GM21390 (cell line): ENCODE results near the gene NBPF12.
"Not testable (repeated sequence)": the region's sequence is repeated elsewhere in the genome, so short reads cannot be mapped to it uniquely, and the experiment has no call there.

Experiments
- ATAC-seq: cut with Tn5 transposase; IDR thresholded peaks from one replicate; pipeline ENCODE4 v1.9.1; 2021; ENCODE audit not compliant: unreplicated experiment

NBPF12 gene, protein sequence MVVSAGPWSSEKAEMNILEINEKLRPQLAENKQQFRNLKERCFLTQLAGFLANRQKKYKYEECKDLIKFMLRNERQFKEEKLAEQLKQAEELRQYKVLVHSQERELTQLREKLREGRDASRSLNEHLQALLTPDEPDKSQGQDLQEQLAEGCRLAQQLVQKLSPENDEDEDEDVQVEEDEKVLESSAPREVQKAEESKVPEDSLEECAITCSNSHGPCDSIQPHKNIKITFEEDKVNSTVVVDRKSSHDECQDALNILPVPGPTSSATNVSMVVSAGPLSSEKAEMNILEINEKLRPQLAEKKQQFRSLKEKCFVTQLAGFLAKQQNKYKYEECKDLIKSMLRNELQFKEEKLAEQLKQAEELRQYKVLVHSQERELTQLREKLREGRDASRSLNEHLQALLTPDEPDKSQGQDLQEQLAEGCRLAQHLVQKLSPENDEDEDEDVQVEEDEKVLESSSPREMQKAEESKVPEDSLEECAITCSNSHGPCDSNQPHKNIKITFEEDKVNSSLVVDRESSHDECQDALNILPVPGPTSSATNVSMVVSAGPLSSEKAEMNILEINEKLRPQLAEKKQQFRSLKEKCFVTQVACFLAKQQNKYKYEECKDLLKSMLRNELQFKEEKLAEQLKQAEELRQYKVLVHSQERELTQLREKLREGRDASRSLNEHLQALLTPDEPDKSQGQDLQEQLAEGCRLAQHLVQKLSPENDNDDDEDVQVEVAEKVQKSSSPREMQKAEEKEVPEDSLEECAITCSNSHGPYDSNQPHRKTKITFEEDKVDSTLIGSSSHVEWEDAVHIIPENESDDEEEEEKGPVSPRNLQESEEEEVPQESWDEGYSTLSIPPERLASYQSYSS (N-terminal part only)

GRCh38 chr1:146938242-146938902 is at the start of gene NBPF12:
Gene NBPF12, plus strand, starts transcription at chr1:146938324. Its CDS starts 21,820 bp downstream, at chr1:146960144.
- ATAC-seq: peak; percentile 68

DNA sequence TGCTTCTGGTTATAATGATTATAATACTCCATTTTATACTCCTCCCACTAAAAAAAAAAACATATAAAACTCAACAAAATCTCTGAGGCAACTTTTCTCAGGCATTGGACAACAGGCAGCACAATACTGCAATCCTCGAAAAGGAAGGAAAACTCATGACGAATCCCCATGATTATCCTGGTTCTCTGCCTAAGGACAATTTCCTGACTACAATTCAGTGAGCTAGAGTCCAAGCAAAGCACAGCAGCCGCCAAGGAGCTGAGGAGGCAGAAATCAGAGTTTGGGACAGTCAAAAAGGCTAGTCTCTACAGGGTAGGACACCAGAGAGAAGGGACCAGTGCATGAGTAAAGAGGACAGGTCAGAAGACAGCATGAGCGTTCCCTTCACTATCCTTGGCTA is 46.8 kb upstream of the NBPF12 start:
- ATAC-seq: not testable (repeated sequence)

DNA sequence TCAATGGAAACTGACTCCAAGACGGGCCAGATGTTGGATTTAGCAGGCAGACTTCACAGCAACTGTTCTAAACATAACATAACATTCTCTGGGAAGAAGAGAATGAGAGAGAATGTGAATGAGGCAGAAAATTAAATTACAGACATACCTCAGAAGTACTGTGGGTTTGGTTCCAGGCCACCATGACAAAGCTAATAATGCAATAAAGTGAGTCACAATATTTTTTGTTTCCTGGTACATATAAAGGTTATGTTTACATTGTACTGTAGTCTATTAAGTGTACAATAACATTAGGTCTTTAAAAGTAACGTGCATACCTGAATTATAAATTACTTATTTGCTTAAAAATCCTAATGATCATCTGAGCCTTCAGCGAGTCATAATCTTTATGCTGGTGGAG is 45.8 kb upstream of the NBPF12 start:
- ATAC-seq: not testable (repeated sequence)

DNA sequence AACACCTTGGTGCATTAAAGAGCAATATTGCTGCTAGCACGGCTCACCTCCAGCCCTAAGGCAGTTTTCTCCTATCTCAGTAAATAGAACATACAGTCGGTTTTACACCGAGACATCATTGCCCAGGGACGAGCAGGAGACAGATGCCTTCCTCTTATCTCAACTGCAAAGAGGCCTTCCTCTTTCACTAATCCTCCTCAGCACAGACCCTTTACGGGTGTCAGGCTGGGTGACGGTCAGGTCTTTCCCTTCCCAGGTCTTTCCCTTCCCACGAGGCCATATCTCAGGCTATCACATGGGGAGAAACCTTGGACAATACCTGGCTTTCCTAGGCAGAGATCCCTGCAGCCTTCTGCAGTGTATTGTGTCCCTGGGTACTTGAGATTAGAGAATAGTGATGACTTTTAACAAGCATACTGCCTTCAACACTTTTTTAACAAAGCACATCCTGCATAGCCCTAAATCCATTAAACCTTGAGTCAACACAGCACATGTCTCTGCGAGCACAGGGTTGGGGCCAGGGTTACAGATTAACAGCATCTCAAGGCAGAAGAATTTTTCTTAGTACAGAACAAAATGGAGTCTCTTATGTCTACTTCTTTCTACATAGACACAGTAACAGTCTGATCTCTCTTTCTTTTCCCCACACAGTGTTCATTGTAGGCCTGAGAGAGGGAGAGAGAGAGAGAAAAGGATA is 30.4 kb upstream of the NBPF12 start:
- not testable (repeated sequence) for ATAC-seq

GRCh38 chr1:146912975-146913374 is 25.1 kb upstream of the NBPF12 start:
- ATAC-seq: not testable (repeated sequence)

GRCh38 chr1:146920811-146921210 is 17.3 kb upstream of the NBPF12 start:
- ATAC-seq: not testable (repeated sequence)

- not testable (repeated sequence) for ATAC-seq
Observed at GRCh38 chr1:146922614-146923013, 15.5 kb upstream of the NBPF12 start.

DNA sequence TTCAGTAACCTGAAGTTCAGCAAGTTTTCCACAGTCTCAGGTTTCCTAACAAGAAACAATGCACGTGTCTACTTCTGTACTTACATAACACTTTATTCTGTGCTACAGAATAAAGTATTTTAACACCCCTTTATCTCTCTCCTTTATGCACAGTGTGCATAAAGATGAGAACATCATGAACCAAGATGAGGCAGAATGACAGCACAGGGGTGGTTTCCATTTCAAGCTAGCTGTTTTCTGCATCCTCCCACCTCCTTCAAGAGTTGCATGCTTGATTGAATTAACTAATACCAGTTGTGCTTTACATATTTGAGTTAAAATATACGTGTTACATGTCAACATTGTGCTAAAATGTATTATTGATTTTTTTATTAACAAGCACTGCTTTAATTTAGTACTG is 14.0 kb upstream of the NBPF12 start:
- not testable (repeated sequence) for ATAC-seq

GRCh38 chr1:146926413-146926812 is 11.7 kb upstream of the NBPF12 start:
- ATAC-seq: not testable (repeated sequence)

GRCh38 chr1:146930225-146930624 is 7.9 kb upstream of the NBPF12 start:
- ATAC-seq: not testable (repeated sequence)

GRCh38 chr1:146934390-146935223 is 3.5 kb upstream of the NBPF12 start:
- ATAC-seq: peak; percentile 45

DNA sequence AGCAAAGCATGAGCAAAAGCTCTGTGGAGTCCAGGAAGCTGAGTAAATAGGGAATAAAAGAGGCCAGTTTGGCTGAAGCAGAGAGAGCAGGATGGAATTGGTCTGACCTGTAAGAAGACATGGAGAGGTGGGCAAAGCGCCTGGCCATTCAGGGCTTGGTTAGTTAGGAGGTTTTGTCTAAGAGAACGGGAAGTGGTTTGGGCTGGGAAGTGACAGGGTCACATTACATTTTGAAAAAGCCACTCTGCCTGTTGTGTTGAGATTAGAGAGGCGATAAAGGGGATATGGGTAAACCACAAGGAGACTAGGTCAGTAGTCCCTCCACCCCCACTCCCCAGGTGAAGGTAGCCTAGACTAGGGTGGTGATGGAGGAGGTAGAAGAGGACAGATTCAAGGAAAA is 662 bp upstream of the NBPF12 start:
- not testable (repeated sequence) for ATAC-seq

DNA sequence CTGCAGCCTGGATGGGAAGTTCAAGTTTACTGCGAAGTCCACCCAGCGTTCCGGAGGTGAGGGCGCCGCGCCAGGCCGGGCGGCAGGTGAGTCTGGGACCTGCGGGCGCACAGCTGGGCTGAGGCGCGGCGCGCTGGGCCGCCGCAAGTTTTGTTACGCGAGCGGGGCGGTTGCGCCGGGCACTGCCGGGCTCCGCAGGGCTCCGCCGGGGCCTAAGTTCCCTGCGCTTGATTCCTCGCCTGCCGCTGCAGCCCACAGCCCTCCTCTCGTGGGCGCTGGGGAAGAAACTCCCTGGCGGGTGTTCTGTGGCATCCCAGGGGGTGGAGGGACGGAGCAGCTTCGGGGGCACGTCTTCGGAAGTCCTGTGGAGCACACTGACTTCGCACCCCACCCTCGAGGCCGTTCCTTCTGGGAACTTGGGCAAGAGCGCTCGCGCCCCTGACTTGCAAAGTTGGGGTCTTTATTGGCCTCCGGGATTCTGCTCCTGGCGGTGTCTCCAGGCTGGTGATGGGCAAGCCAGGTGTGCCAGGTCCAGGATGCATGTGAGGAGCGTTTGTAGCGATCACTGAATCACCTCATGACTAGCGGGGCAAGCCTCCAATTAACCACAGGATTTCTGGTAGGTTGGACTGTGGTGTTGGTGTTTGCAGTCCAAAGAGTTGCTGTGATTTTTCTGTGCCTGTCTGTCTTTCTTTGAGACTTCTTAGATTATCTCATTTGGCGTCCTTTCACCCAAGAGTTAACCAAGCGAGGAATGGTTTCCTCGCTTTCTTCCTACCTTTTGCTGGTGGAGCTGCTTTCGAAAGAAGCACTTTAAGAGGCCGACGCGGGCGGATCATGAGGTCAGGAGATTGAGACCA is 1.0 kb downstream of the NBPF12 start:
- peak; percentile 17 for ATAC-seq

DNA sequence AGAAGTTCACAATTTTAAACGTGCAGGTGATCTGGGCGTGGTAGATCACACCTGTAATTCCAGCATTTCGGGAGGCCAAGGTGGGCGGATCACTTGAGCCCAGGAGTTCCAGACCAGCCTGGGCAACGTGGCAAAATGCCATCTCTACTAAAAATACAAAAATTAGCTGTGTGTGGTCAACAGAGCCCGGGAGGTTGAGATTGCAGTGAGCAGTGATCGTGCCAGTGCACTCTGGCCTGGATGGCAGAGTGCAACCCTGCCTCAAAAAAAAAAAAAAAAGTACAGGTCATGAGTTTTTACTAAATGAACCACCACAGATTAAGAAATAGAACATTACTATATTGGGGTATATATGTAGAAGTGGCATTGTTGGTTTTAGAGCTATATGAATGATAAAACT is 2.2 kb downstream of the NBPF12 start:
- ATAC-seq: not testable (repeated sequence)

DNA sequence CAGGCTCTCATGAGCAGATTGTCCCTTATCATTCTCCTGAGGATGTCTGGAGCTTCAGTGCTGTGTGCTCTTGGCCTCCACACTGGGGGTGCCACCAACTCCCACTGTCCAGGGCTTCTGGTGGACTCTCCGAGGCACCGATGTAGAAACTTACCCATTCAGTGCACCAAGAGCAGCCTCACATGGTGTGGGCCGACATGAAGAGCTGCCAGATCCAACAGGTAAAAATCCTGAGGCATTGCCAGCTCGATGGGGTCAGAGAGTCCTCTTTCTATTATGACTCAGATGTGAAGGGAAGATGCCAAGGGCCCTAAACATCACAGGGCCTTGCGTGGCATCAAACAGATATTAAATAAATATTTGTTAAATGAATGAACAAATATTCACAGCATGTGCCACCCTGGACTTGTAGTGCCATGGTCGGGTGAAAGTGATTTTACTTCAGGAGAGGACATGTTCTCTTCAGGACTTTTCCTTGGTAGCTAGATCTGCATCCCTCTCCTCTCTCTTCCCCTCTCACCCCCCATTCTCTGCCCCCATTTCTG is 5.3 kb downstream of the NBPF12 start:
- not testable (repeated sequence) for ATAC-seq

- not testable (repeated sequence) for ATAC-seq
Observed at GRCh38 chr1:146948127-146948526, 10.0 kb downstream of the NBPF12 start.

- not testable (repeated sequence) for ATAC-seq
Observed at GRCh38 chr1:146964340-146964739, 26.2 kb downstream of the NBPF12 start.

DNA sequence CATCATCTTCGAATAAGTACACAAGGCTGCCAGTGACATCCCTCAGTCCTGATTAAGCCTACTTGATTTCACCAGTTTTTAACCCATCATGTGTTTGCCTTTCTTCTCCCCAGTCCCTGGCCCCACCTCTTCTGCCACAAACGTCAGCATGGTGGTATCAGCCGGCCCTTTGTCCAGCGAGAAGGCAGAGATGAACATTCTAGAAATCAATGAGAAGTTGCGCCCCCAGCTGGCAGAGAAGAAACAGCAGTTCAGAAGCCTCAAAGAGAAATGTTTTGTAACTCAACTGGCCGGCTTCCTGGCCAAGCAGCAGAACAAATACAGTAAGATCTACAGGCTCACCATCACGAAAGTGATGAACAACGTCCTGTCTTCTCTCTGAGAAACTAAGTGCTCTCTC is 28.2 kb downstream of the NBPF12 start:
- not testable (repeated sequence) for ATAC-seq
